GM18505 (cell line): Measurements from ENCODE around the gene SPC24.
A peak's percentile ranks its signal among the peaks of the same experiment; 100 is the strongest.
"Not testable (repeated sequence)": the region's sequence is repeated elsewhere in the genome, so short reads cannot be mapped to it uniquely, and the experiment has no call there.

Source experiments
- ATAC-seq: cut with Tn5 transposase; IDR thresholded peaks from one replicate; pipeline ENCODE4 v1.9.1; 2021; ENCODE audit not compliant: unreplicated experiment
- POLR2A ChIP-seq: IDR thresholded peaks from 4 replicates; pipeline ENCODE4 v1.6.1; 2011; ENCODE audit warnings: borderline replicate concordance; ENCODE audit not compliant: insufficient read depth, insufficient read length; ENCODE audit errors: extremely low read depth

Gene SPC24

GRCh38 chr19:11141937-11142527 lies 13.6 kb downstream of the SPC24 start:
- TF ChIP-seq POLR2A = no peak
- ATAC-seq = no peak

- ATAC-seq = no peak
- TF ChIP-seq POLR2A = no peak
Observed at GRCh38 chr19:11140896-11141295, 14.7 kb downstream of the SPC24 start.

GRCh38 chr19:11140023-11140538 lies 15.5 kb downstream of the SPC24 start:
- ATAC-seq = not testable (repeated sequence)

GRCh38 chr19:11138601-11139300 lies 16.8 kb downstream of the SPC24 start:
- TF ChIP-seq POLR2A = no peak
- ATAC-seq = no peak

GRCh38 chr19:11137542-11138384 lies 17.8 kb downstream of the SPC24 start:
- no peak for ATAC-seq
- TF ChIP-seq POLR2A = no peak

- no peak for TF ChIP-seq POLR2A
- no peak for ATAC-seq
Observed at GRCh38 chr19:11136400-11137101, 19.0 kb downstream of the SPC24 start.

GRCh38 chr19:11131471-11131870 lies 24.1 kb downstream of the SPC24 start:
- TF ChIP-seq POLR2A = no peak
- ATAC-seq = no peak

- ATAC-seq = no peak
Observed at GRCh38 chr19:11130824-11131455, 24.6 kb downstream of the SPC24 start.

GRCh38 chr19:11127905-11128304 lies 27.7 kb downstream of the SPC24 start:
- no peak for TF ChIP-seq POLR2A
- ATAC-seq = no peak

More at GRCh38 chr19:11130824-11131455, 24.6 kb downstream of the SPC24 start:
- TF ChIP-seq POLR2A = peak; percentile 28

- no peak for TF ChIP-seq POLR2A
- no peak for ATAC-seq
Observed at GRCh38 chr19:11125994-11126685, 29.4 kb downstream of the SPC24 start.

- ATAC-seq = not testable (repeated sequence)
Observed at GRCh38 chr19:11124157-11124556, 31.4 kb downstream of the SPC24 start.

GRCh38 chr19:11123114-11123513 lies 32.5 kb downstream of the SPC24 start:
- no peak for ATAC-seq
- TF ChIP-seq POLR2A = no peak

GRCh38 chr19:11121963-11122362 lies 33.6 kb downstream of the SPC24 start:
- not testable (repeated sequence) for ATAC-seq
